Testis (tissue), 2 donors: ENCODE data around the gene COL9A3.

Source experiments
- POLR2A ChIP-seq: fragments of 450-650 bp; IDR thresholded peaks from one replicate; pipeline ENCODE4 v1.6.1; 2017; ENCODE audit warnings: antibody characterized with exemption, mild to moderate bottlenecking, moderate library complexity
- TF ChIP-seq, protein P1 (sequence below), 3 experiments: fragments of 450-650 bp in 2 of 3; fragments of 200-600 bp in 1 of 3; sonication (generic) in 1 of 3; IDR thresholded peaks; one replicate each; pipeline ENCODE4 v1.5.1; 2016 to 2019; ENCODE audit warnings: antibody characterized with exemption in 3 of 3, mild to moderate bottlenecking in 2 of 3, moderate library complexity in 1 of 3

DNA sequence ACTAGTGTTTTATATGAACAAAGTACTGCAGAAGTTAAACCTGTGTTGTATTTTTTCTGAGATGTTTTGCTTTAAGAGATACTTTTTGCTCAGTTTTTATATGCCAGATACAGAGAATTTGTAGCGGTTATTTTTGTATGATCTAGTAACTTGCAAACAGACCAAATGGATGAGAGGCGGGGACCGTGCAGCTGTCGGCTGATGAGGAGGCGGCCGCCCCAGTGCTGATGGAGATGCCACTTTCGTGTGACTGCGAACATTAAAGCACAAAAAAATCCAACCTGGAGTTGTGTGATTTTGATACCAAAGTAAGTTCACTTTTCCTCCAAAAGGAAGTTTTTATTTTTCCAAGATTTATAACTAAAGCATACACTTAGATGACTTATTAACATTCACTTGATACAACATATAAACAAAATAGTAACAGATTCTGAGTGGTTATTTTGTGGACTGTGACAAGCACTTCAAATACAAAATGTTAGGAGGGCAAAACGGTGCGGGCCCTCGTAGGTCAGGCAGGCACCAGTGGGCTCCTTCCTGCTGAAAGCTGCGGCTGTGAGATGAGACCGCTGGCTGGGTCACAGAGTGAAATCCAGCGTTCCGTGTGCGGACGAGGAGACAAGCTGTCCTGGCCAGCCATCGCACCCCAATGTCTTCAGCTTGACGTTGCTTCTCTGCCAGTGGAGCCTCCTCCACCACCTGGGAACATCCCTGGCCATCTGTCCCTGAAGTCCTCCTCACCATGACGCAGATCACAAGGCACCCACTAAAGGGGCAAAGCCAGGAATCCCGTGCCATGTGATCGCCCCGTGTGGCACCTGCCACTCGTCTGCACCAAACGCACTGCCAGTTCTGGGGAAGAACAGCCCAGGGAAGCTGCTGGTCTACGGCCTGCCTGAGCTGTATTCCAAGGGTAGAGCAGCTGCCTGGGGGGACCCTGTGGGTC is 16.3 kb upstream of the COL9A3 start:
- TF ChIP-seq, protein P1, sequence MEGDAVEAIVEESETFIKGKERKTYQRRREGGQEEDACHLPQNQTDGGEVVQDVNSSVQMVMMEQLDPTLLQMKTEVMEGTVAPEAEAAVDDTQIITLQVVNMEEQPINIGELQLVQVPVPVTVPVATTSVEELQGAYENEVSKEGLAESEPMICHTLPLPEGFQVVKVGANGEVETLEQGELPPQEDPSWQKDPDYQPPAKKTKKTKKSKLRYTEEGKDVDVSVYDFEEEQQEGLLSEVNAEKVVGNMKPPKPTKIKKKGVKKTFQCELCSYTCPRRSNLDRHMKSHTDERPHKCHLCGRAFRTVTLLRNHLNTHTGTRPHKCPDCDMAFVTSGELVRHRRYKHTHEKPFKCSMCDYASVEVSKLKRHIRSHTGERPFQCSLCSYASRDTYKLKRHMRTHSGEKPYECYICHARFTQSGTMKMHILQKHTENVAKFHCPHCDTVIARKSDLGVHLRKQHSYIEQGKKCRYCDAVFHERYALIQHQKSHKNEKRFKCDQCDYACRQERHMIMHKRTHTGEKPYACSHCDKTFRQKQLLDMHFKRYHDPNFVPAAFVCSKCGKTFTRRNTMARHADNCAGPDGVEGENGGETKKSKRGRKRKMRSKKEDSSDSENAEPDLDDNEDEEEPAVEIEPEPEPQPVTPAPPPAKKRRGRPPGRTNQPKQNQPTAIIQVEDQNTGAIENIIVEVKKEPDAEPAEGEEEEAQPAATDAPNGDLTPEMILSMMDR (IDR thresholded peaks at IDR 0.05): no peak
- TF ChIP-seq POLR2A: no peak
